WTC11 (cell line): ENCODE results near the gene FOXL1. TPM values are rescaled to one million over a fixed set of nuclear protein-coding genes. Genes with fewer than 3 reads are reported as not detected.

Experiments used
- ATAC-seq: fragments of 200-7000 bp; cut with Tn5 transposase; 2 replicates; pipeline ENCODE4 v1.10.0; 2021; ENCODE audit warnings: mild to moderate bottlenecking, moderate library complexity
- CTCF ChIA-PET: fragments of 300-600 bp; sonication (Branson Sonifier 250); formaldehyde crosslinking; loops from one replicate; lab custom pipeline; 2021; ENCODE audit warnings: antibody characterized with exemption; lab: Charles Lee
- POLR2A ChIA-PET: fragments of 350-600 bp; sonication (Branson Sonifier 250); formaldehyde crosslinking; loops from one replicate; lab custom pipeline; 2021; ENCODE audit warnings: antibody characterized with exemption; lab: Charles Lee
- DNase-seq: peaks from one replicate; pipeline ENCODE4 v3.0.0; 2021; ENCODE audit warnings: low spot score
- H3K27ac Mint-ChIP-seq: 2 replicates; pipeline ENCODE4 v1.8.0; 2021; ENCODE audit warnings: mixed read lengths
- H3K27me3 Mint-ChIP-seq: 2 replicates; pipeline ENCODE4 v1.8.0; 2021; ENCODE audit warnings: low read depth, mild to moderate bottlenecking, moderate library complexity, mixed read lengths
- H3K36me3 Mint-ChIP-seq: 2 replicates; pipeline ENCODE4 v1.8.0; 2021; ENCODE audit warnings: mixed read lengths
- H3K4me1 Mint-ChIP-seq: 2 replicates; pipeline ENCODE4 v1.8.0; 2022; ENCODE audit warnings: mixed read lengths
- H3K4me3 Mint-ChIP-seq: 2 replicates; pipeline ENCODE4 v1.8.0; 2021; ENCODE audit warnings: mild to moderate bottlenecking, moderate library complexity, mixed read lengths
- H3K9me3 Mint-ChIP-seq: 2 replicates; pipeline ENCODE4 v1.8.0; 2021; ENCODE audit warnings: mixed read lengths
- ATF1 ChIP-seq: sonication (generic); formaldehyde crosslinking; IDR thresholded peaks from 2 replicates; pipeline ENCODE4 v1.8.1; 2023; ENCODE audit warnings: mild to moderate bottlenecking, moderate library complexity, missing genetic modification reagents
- CREB1 ChIP-seq: sonication (generic); formaldehyde crosslinking; IDR thresholded peaks from 2 replicates; pipeline ENCODE4 v1.8.0; 2023; ENCODE audit warnings: mild to moderate bottlenecking, missing genetic modification reagents
- EMX1 ChIP-seq: fragments of 250-450 bp; sonication (Bioruptor Pico); IDR thresholded peaks from 2 replicates; pipeline ENCODE4 v1.8.0; 2021; ENCODE audit warnings: mild to moderate bottlenecking
- FOXK1 ChIP-seq: sonication (generic); formaldehyde crosslinking; IDR thresholded peaks from 2 replicates; pipeline ENCODE4 v1.8.0; 2022; ENCODE audit warnings: mild to moderate bottlenecking, moderate library complexity, missing genetic modification reagents
- GTF2I ChIP-seq: fragments of 250-450 bp; sonication (Bioruptor Pico); conservative IDR thresholded peaks from 2 replicates; pipeline ENCODE4 v1.4.0; 2021; ENCODE audit warnings: mild to moderate bottlenecking
- NR2C2 ChIP-seq: sonication (generic); formaldehyde crosslinking; IDR thresholded peaks from 2 replicates; pipeline ENCODE4 v1.8.0; 2022; ENCODE audit warnings: mild to moderate bottlenecking, missing genetic modification reagents
- SP1 ChIP-seq: sonication (generic); formaldehyde crosslinking; conservative IDR thresholded peaks from 2 replicates; pipeline ENCODE4 v1.8.1; 2022; ENCODE audit warnings: missing genetic modification reagents
- ZNF121 ChIP-seq: sonication (generic); formaldehyde crosslinking; IDR thresholded peaks from 2 replicates; pipeline ENCODE4 v1.8.0; 2023; ENCODE audit warnings: missing genetic modification reagents
- ZNF232 ChIP-seq: sonication (generic); formaldehyde crosslinking; IDR thresholded peaks from 2 replicates; pipeline ENCODE4 v1.8.0; 2022; ENCODE audit warnings: mild to moderate bottlenecking, missing genetic modification reagents
- total RNA-seq: library from RNA; stranded (reverse); gene quantifications from 3 replicates; pipeline ENCODE4 v1.2.3, GENCODE V29; 2021
- TF ChIP-seq, protein P1 (sequence below): sonication (generic); formaldehyde crosslinking; IDR thresholded peaks from 2 replicates; pipeline ENCODE4 v1.8.0; 2022; ENCODE audit warnings: mild to moderate bottlenecking, missing genetic modification reagents
- TF ChIP-seq, protein P2 (sequence below): sonication (generic); formaldehyde crosslinking; IDR thresholded peaks from 2 replicates; pipeline ENCODE4 v1.8.1; 2022; ENCODE audit warnings: missing genetic modification reagents, borderline replicate concordance
- TF ChIP-seq, protein P3 (sequence below): fragments of 250-450 bp; sonication (Bioruptor Pico); IDR thresholded peaks from 2 replicates; pipeline ENCODE4 v1.9.0; 2021; ENCODE audit warnings: moderate library complexity, mild to moderate bottlenecking, inconsistent platforms, borderline replicate concordance
- TF ChIP-seq, protein P4 (sequence below): fragments of 250-450 bp; sonication (Bioruptor Pico); IDR thresholded peaks from 2 replicates; pipeline ENCODE4 v1.9.0; 2021; ENCODE audit warnings: mild to moderate bottlenecking
- TF ChIP-seq, protein P5 (sequence below): sonication (generic); formaldehyde crosslinking; IDR thresholded peaks from 2 replicates; pipeline ENCODE4 v1.8.0; 2023; ENCODE audit warnings: mild to moderate bottlenecking, missing genetic modification reagents
- TF ChIP-seq, protein P6 (sequence below): sonication (generic); formaldehyde crosslinking; IDR thresholded peaks from 2 replicates; pipeline ENCODE4 v1.8.0; 2022; ENCODE audit warnings: mild to moderate bottlenecking, missing genetic modification reagents
- TF ChIP-seq, protein P7 (sequence below): fragments of 250-450 bp; sonication (Bioruptor Pico); IDR thresholded peaks from 2 replicates; pipeline ENCODE4 v2.1.2; 2022; ENCODE audit warnings: mild to moderate bottlenecking, moderate library complexity
- TF ChIP-seq, protein P8 (sequence below): sonication (generic); formaldehyde crosslinking; IDR thresholded peaks from 2 replicates; pipeline ENCODE4 v1.8.0; 2022; ENCODE audit warnings: missing genetic modification reagents

The FOXL1 gene
- total RNA-seq, 1 experiment from 2014 or later, result 0.33 TPM

DNA sequence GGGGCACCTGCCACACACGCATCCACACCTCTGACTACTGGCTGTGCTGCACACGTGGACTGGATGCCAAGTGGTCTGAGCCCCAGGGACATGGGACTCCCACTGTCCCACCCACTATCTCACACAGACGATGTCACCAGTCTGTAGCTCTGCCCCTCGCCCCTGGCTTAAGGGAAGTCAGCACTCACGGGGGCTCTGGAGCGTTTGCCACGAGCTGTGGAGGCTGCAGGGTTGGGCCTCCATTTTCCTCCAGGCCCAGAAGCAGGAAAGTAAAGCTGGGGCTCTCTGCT lies 45.9 kb upstream of the FOXL1 start:
- no peak for DNase-seq
- CTCF ChIA-PET, result interaction anchor here (0.6 to 1.1 kb wide), 2 partner anchors 15 to 288 kb away, joined by 3 to 5 read pairs; no protein-coding TSS in a partner anchor
- H3K4me3 Mint-ChIP-seq, result no peak overlapping the region

More for the DNA sequence above, 45.9 kb upstream of the FOXL1 start:
- H3K27ac Mint-ChIP-seq, result no peak overlapping the region
- TF ChIP-seq, protein P1, sequence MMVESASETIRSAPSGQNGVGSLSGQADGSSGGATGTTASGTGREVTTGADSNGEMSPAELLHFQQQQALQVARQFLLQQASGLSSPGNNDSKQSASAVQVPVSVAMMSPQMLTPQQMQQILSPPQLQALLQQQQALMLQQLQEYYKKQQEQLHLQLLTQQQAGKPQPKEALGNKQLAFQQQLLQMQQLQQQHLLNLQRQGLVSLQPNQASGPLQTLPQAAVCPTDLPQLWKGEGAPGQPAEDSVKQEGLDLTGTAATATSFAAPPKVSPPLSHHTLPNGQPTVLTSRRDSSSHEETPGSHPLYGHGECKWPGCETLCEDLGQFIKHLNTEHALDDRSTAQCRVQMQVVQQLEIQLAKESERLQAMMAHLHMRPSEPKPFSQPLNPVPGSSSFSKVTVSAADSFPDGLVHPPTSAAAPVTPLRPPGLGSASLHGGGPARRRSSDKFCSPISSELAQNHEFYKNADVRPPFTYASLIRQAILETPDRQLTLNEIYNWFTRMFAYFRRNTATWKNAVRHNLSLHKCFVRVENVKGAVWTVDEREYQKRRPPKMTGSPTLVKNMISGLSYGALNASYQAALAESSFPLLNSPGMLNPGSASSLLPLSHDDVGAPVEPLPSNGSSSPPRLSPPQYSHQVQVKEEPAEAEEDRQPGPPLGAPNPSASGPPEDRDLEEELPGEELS (CRISPR knock-in tag), result no peak
- TF ChIP-seq, protein P2, sequence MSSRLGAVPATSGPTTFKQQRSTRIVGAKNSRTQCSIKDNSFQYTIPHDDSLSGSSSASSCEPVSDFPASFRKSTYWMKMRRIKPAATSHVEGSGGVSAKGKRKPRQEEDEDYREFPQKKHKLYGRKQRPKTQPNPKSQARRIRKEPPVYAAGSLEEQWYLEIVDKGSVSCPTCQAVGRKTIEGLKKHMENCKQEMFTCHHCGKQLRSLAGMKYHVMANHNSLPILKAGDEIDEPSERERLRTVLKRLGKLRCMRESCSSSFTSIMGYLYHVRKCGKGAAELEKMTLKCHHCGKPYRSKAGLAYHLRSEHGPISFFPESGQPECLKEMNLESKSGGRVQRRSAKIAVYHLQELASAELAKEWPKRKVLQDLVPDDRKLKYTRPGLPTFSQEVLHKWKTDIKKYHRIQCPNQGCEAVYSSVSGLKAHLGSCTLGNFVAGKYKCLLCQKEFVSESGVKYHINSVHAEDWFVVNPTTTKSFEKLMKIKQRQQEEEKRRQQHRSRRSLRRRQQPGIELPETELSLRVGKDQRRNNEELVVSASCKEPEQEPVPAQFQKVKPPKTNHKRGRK (CRISPR knock-in tag), result no peak
- TF ChIP-seq NR2C2 (no peak), CREB1 (CRISPR knock-in tag) (no peak), ZNF121 (CRISPR knock-in tag) (no peak), ATF1 (CRISPR knock-in tag) (no peak), SP1 (CRISPR knock-in tag) (no peak), EMX1 (CRISPR knock-in tag) (no peak), ZNF232 (CRISPR knock-in tag) (no peak), GTF2I (CRISPR knock-in tag) (no peak), FOXK1 (CRISPR knock-in tag) (no peak)
- TF ChIP-seq, protein P3, sequence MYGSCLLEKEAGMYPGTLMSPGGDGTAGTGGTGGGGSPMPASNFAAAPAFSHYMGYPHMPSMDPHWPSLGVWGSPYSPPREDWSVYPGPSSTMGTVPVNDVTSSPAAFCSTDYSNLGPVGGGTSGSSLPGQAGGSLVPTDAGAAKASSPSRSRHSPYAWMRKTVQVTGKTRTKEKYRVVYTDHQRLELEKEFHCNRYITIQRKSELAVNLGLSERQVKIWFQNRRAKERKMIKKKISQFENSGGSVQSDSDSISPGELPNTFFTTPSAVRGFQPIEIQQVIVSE (CRISPR knock-in tag), result no peak
- TF ChIP-seq, protein P4, sequence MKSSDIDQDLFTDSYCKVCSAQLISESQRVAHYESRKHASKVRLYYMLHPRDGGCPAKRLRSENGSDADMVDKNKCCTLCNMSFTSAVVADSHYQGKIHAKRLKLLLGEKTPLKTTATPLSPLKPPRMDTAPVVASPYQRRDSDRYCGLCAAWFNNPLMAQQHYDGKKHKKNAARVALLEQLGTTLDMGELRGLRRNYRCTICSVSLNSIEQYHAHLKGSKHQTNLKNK (CRISPR knock-in tag), result no peak
- TF ChIP-seq, protein P5, sequence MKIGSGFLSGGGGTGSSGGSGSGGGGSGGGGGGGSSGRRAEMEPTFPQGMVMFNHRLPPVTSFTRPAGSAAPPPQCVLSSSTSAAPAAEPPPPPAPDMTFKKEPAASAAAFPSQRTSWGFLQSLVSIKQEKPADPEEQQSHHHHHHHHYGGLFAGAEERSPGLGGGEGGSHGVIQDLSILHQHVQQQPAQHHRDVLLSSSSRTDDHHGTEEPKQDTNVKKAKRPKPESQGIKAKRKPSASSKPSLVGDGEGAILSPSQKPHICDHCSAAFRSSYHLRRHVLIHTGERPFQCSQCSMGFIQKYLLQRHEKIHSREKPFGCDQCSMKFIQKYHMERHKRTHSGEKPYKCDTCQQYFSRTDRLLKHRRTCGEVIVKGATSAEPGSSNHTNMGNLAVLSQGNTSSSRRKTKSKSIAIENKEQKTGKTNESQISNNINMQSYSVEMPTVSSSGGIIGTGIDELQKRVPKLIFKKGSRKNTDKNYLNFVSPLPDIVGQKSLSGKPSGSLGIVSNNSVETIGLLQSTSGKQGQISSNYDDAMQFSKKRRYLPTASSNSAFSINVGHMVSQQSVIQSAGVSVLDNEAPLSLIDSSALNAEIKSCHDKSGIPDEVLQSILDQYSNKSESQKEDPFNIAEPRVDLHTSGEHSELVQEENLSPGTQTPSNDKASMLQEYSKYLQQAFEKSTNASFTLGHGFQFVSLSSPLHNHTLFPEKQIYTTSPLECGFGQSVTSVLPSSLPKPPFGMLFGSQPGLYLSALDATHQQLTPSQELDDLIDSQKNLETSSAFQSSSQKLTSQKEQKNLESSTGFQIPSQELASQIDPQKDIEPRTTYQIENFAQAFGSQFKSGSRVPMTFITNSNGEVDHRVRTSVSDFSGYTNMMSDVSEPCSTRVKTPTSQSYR (CRISPR knock-in tag), result no peak
- TF ChIP-seq, protein P6, sequence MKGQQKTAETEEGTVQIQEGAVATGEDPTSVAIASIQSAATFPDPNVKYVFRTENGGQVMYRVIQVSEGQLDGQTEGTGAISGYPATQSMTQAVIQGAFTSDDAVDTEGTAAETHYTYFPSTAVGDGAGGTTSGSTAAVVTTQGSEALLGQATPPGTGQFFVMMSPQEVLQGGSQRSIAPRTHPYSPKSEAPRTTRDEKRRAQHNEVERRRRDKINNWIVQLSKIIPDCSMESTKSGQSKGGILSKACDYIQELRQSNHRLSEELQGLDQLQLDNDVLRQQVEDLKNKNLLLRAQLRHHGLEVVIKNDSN (CRISPR knock-in tag), result no peak
- TF ChIP-seq, protein P7, sequence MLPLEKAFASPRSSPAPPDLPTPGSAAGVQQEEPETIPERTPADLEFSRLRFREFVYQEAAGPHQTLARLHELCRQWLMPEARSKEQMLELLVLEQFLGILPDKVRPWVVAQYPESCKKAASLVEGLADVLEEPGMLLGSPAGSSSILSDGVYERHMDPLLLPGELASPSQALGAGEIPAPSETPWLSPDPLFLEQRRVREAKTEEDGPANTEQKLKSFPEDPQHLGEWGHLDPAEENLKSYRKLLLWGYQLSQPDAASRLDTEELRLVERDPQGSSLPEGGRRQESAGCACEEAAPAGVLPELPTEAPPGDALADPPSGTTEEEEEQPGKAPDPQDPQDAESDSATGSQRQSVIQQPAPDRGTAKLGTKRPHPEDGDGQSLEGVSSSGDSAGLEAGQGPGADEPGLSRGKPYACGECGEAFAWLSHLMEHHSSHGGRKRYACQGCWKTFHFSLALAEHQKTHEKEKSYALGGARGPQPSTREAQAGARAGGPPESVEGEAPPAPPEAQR (CRISPR knock-in tag), result no peak
- TF ChIP-seq, protein P8, sequence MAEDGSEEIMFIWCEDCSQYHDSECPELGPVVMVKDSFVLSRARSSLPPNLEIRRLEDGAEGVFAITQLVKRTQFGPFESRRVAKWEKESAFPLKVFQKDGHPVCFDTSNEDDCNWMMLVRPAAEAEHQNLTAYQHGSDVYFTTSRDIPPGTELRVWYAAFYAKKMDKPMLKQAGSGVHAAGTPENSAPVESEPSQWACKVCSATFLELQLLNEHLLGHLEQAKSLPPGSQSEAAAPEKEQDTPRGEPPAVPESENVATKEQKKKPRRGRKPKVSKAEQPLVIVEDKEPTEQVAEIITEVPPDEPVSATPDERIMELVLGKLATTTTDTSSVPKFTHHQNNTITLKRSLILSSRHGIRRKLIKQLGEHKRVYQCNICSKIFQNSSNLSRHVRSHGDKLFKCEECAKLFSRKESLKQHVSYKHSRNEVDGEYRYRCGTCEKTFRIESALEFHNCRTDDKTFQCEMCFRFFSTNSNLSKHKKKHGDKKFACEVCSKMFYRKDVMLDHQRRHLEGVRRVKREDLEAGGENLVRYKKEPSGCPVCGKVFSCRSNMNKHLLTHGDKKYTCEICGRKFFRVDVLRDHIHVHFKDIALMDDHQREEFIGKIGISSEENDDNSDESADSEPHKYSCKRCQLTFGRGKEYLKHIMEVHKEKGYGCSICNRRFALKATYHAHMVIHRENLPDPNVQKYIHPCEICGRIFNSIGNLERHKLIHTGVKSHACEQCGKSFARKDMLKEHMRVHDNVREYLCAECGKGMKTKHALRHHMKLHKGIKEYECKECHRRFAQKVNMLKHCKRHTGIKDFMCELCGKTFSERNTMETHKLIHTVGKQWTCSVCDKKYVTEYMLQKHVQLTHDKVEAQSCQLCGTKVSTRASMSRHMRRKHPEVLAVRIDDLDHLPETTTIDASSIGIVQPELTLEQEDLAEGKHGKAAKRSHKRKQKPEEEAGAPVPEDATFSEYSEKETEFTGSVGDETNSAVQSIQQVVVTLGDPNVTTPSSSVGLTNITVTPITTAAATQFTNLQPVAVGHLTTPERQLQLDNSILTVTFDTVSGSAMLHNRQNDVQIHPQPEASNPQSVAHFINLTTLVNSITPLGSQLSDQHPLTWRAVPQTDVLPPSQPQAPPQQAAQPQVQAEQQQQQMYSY, result no peak
- peaks cover 5% of the 10 kb centered on the region; the same call in 1 of the 2 replicates for H3K36me3 Mint-ChIP-seq
- no peaks in the 10 kb centered on the region; the same call in 1 of the 2 replicates for H3K27me3 Mint-ChIP-seq
- H3K4me1 Mint-ChIP-seq, result no peaks in the 10 kb centered on the region
- POLR2A ChIA-PET, result no interaction called here
- no peak for ATAC-seq
- H3K9me3 Mint-ChIP-seq, result 0 out of 2 replicates have a peak, but pooled peaks cover 4% of the 10 kb centered on the region
